Body of pancreas (tissue), 4 donors: Measurements from ENCODE around the gene DLGAP1. TPM values are rescaled to one million over a fixed set of nuclear protein-coding genes. Genes with fewer than 3 reads are reported as not detected.

Experiments used
- ATAC-seq: fragments of 150-250 bp; one replicate; pipeline ENCODE4 v1.9.1; 2016
- DNase-seq, 4 donors: peaks; one replicate each; pipeline ENCODE4 v3.0.0-alpha.2; 2019
- H3K27ac ChIP-seq, 4 donors: fragments of 200-600 bp; sonication (generic); 1 replicate in 3 of 4; 2 replicates in 1 of 4; pipeline versions ENCODE4 v1.5.1 to v1.6.1; 2016 to 2019; ENCODE audit warnings: mild to moderate bottlenecking in 1 of 4, mixed read lengths in 1 of 4, moderate library complexity in 1 of 4
- H3K27me3 ChIP-seq, 2 donors: fragments of 200-600 bp; sonication (generic); one replicate each; pipeline ENCODE4 v1.6.0; 2016; ENCODE audit warnings: mild to moderate bottlenecking in 1 of 2
- H3K36me3 ChIP-seq, 2 donors: fragments of 200-600 bp; sonication (generic); replicated peaks in 1 of 2; 2 replicates each; pipeline ENCODE4 v1.5.1; 2016; ENCODE audit warnings: low read depth in 2 of 2; ENCODE audit not compliant: insufficient read depth in 1 of 2
- H3K4me1 ChIP-seq: fragments of 200-600 bp; sonication (generic); one replicate; pipeline ENCODE4 v1.6.0; 2016
- H3K4me3 ChIP-seq, 2 donors: fragments of 200-600 bp; sonication (generic); 1 replicate in 1 of 2; 2 replicates in 1 of 2; pipeline ENCODE4 v1.5.1; 2016 to 2019
- H3K9me3 ChIP-seq, 3 donors: fragments of 200-600 bp; sonication (generic); 1 replicate in 2 of 3; 2 replicates in 1 of 3; pipeline ENCODE4 v1.5.1; 2016
- CTCF ChIP-seq, 7 experiments: fragments of 450-650 bp in 4 of 7; fragments of 200-600 bp in 3 of 7; sonication (generic) in 3 of 7; IDR thresholded peaks; one replicate each; pipeline ENCODE4 v1.5.1; 2016 to 2019; ENCODE audit warnings: antibody characterized with exemption in 7 of 7
- POLR2A ChIP-seq, 3 donors: fragments of 450-650 bp; IDR thresholded peaks; one replicate each; pipeline ENCODE4 v1.6.1; 2016; ENCODE audit warnings: antibody characterized with exemption in 3 of 3, mild to moderate bottlenecking in 2 of 3
- WGBS, 2 donors: methylation state at CpG; one replicate each; pipeline ENCODE4 v1.1.5; 2017; 5-methylcytosine and 5-hydroxymethylcytosine counted together
- intact Hi-C: fragments of 100-400 bp; cut with DNase I; formaldehyde crosslinking; loops from one replicate; pipeline ENCODE4 v1.15.1; 2023
- total RNA-seq, 2 donors: library from RNA; depleted of rRNA; stranded (reverse); fragments of >200 nt; gene quantifications; one replicate each; pipeline ENCODE4 v1.1.0, GENCODE V29; 2016

The DLGAP1 gene
- total RNA-seq, 2 donors from 2014 or later, result 0.52 to 7.9 TPM

GRCh38 chr18:4245456-4245855, 209.7 kb downstream of the DLGAP1 start:
- no peak for TF ChIP-seq CTCF (IDR thresholded peaks at IDR 0.05)
- Histone ChIP-seq H3K27ac (no peak overlapping the region), H3K27me3 (no peaks in the 10 kb centered on the region), H3K4me3 (no peak overlapping the region), H3K36me3 (no peaks in the 10 kb centered on the region), H3K9me3 (no peaks in the 10 kb centered on the region), H3K4me1 (no peaks in the 10 kb centered on the region)
- ATAC-seq, result no peak
- DNase-seq, result no peak
- intact Hi-C loops, result no loop called here
- 65 to 73% methylated on average over 3 of the region's 3 CpGs for WGBS, 2 donors

- TF ChIP-seq CTCF (IDR thresholded peaks at IDR 0.05) (no peak), POLR2A (IDR thresholded peaks at IDR 0.05) (no peak)
- DNase-seq (no peak), ATAC-seq (no peak)
- Histone ChIP-seq H3K4me3 (no peak overlapping the region), H3K27me3 (no peaks in the 10 kb centered on the region), H3K4me1 (no peaks in the 10 kb centered on the region), H3K27ac (no peak overlapping the region), H3K9me3 (no peaks in the 10 kb centered on the region), H3K36me3 (no peaks in the 10 kb centered on the region)
- 73 to 78% methylated on average over 5 of the region's 5 CpGs for WGBS, 2 donors
- intact Hi-C loops, result no loop called here
These were observed 212.5 kb downstream of the DLGAP1 start for GRCh38 chr18:4242431-4243161.

- no peak for DNase-seq
- no peaks in the 10 kb centered on the region for H3K4me1 ChIP-seq
- intact Hi-C loops, result no loop called here
These were observed 214.0 kb downstream of the DLGAP1 start for GRCh38 chr18:4241090-4241617.

GRCh38 chr18:4238966-4239365, 216.1 kb downstream of the DLGAP1 start:
- H3K9me3 ChIP-seq, result no peaks in the 10 kb centered on the region
- no peaks in the 10 kb centered on the region for H3K27me3 ChIP-seq
- H3K4me1 ChIP-seq, result no peaks in the 10 kb centered on the region
- H3K27ac ChIP-seq, result no peak overlapping the region
- WGBS, 2 donors, result 52 to 54% methylated on average over 1 of the region's 1 CpG
- no peak overlapping the region for H3K4me3 ChIP-seq
- TF ChIP-seq CTCF (IDR thresholded peaks at IDR 0.05) (no peak), POLR2A (IDR thresholded peaks at IDR 0.05) (no peak)
- H3K36me3 ChIP-seq, result no peaks in the 10 kb centered on the region
- no peak for ATAC-seq
- no peak for DNase-seq
- intact Hi-C loops, result no loop called here

More at GRCh38 chr18:4241090-4241617, 214.0 kb downstream of the DLGAP1 start:
- Histone ChIP-seq H3K36me3 (no peaks in the 10 kb centered on the region), H3K9me3 (no peaks in the 10 kb centered on the region), H3K27me3 (no peaks in the 10 kb centered on the region), H3K27ac (no peak overlapping the region), H3K4me3 (no peak overlapping the region)
- no peak for TF ChIP-seq CTCF (IDR thresholded peaks at IDR 0.05)
- no peak for TF ChIP-seq POLR2A (IDR thresholded peaks at IDR 0.05)
- WGBS, 2 donors, result 45 to 56% methylated on average over 6 of the region's 6 CpGs
- ATAC-seq, result no peak

GRCh38 chr18:4237664-4238041, 217.5 kb downstream of the DLGAP1 start:
- intact Hi-C loops, result no loop called here
- Histone ChIP-seq H3K27me3 (no peaks in the 10 kb centered on the region), H3K4me1 (no peaks in the 10 kb centered on the region), H3K4me3 (no peak overlapping the region), H3K9me3 (no peaks in the 10 kb centered on the region), H3K36me3 (no peaks in the 10 kb centered on the region), H3K27ac (no peak overlapping the region)
- TF ChIP-seq POLR2A (IDR thresholded peaks at IDR 0.05), result no peak
- TF ChIP-seq CTCF (IDR thresholded peaks at IDR 0.05), result no peak
- 65 to 71% methylated on average over 2 of the region's 2 CpGs for WGBS, 2 donors
- ATAC-seq (no peak), DNase-seq (no peak)
